GM20431 (cell line): ENCODE data around the gene UPP1.
"Not testable (repeated sequence)": the region's sequence is repeated elsewhere in the genome, so short reads cannot be mapped to it uniquely, and the experiment has no call there.

Experiments used
- in situ Hi-C: fragments of 300-500 bp; cut with MseI, MboI; formaldehyde crosslinking; loops from one replicate; pipeline ENCODE4 v1.15.0; 2020; ENCODE audit warnings: low sequenced_read_pairs; ENCODE audit not compliant: unreplicated experiment

UPP1 gene

GRCh38 chr7:48108959-48109847, 20.1 kb downstream of the UPP1 start:
- in situ Hi-C loops, result loop anchor here (5.0 kb wide), 1 partner anchor 117 kb away; no protein-coding TSS in a partner anchor

- in situ Hi-C loops, result loop anchor here (5.0 kb wide), 1 partner anchor 118 kb away; no protein-coding TSS in a partner anchor
Observed at GRCh38 chr7:48109848-48110663, 21.0 kb downstream of the UPP1 start.

GRCh38 chr7:48110868-48111267, 21.8 kb downstream of the UPP1 start:
- in situ Hi-C loops, result no loop called here

GRCh38 chr7:48111596-48111995, 22.5 kb downstream of the UPP1 start:
- in situ Hi-C loops, result no loop called here

- in situ Hi-C loops, result no loop called here
Observed at GRCh38 chr7:48112401-48113165, 23.5 kb downstream of the UPP1 start.

GRCh38 chr7:48113275-48113674, 24.2 kb downstream of the UPP1 start:
- in situ Hi-C loops, result no loop called here

GRCh38 chr7:48114115-48114514, 25.1 kb downstream of the UPP1 start:
- in situ Hi-C loops, result no loop called here

- in situ Hi-C loops, result no loop called here
Observed at GRCh38 chr7:48114589-48114988, 25.5 kb downstream of the UPP1 start.

GRCh38 chr7:48116043-48116442, 27.0 kb downstream of the UPP1 start:
- in situ Hi-C loops, result no loop called here

- in situ Hi-C loops, result no loop called here
Observed at GRCh38 chr7:48118041-48118440, 29.0 kb downstream of the UPP1 start.

GRCh38 chr7:48120536-48120935, 31.5 kb downstream of the UPP1 start:
- in situ Hi-C loops, result not testable (repeated sequence)

GRCh38 chr7:48126037-48126436, 37.0 kb downstream of the UPP1 start:
- in situ Hi-C loops, result no loop called here

- in situ Hi-C loops, result no loop called here
Observed at GRCh38 chr7:48130658-48131108, 41.6 kb downstream of the UPP1 start.

GRCh38 chr7:48132792-48133191, 43.7 kb downstream of the UPP1 start:
- in situ Hi-C loops, result no loop called here

- in situ Hi-C loops, result no loop called here
Observed at GRCh38 chr7:48139459-48139858, 50.4 kb downstream of the UPP1 start.

- in situ Hi-C loops, result no loop called here
Observed at GRCh38 chr7:48140001-48140681, 51.1 kb downstream of the UPP1 start.

- in situ Hi-C loops, result no loop called here
Observed at GRCh38 chr7:48141521-48141920, 52.5 kb downstream of the UPP1 start.

GRCh38 chr7:48144291-48144768, 55.3 kb downstream of the UPP1 start:
- in situ Hi-C loops, result no loop called here

- in situ Hi-C loops, result no loop called here
Observed at GRCh38 chr7:48147078-48147591, 58.1 kb downstream of the UPP1 start.
